ENCODE measurements around the gene PERP.

DNA sequence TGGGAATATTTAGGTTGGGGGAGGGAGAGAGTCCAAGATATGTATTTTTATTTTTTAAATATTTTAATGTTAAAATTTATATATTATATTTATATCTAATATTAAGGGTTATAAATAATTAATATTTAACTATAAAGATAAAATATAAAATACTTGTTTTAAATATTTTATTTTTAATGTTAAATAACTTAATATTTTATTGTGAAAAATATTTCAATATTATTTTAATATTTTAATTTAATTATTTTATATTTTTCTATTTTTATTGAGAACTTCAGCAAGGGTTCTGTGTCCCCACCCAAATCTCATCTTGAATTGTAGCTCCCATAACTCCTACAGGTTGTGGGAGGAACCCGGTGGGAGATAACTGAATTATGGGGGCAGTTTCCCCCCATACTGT, 34.0 kb downstream of the PERP start:
- no peak for TF ChIP-seq EZH2phosphoT487 (conservative IDR thresholded peaks at IDR 0.05; ENCODE audit: low read length)
- TF ChIP-seq, protein P1, sequence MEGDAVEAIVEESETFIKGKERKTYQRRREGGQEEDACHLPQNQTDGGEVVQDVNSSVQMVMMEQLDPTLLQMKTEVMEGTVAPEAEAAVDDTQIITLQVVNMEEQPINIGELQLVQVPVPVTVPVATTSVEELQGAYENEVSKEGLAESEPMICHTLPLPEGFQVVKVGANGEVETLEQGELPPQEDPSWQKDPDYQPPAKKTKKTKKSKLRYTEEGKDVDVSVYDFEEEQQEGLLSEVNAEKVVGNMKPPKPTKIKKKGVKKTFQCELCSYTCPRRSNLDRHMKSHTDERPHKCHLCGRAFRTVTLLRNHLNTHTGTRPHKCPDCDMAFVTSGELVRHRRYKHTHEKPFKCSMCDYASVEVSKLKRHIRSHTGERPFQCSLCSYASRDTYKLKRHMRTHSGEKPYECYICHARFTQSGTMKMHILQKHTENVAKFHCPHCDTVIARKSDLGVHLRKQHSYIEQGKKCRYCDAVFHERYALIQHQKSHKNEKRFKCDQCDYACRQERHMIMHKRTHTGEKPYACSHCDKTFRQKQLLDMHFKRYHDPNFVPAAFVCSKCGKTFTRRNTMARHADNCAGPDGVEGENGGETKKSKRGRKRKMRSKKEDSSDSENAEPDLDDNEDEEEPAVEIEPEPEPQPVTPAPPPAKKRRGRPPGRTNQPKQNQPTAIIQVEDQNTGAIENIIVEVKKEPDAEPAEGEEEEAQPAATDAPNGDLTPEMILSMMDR (IDR thresholded peaks at IDR 0.05; ENCODE audit: insufficient read depth, low read length, poor library complexity, severe bottlenecking) = no peak

Data from SU-DHL-6 (cell line).